A549 (cell line): ENCODE measurements around the gene ATP2A2. TPM values are rescaled to one million over a fixed set of nuclear protein-coding genes. Genes with fewer than 3 reads are reported as not detected.
A peak's percentile ranks its signal among the peaks of the same experiment; 100 is the strongest.

Source experiments
- ATAC-seq, 2 experiments: fragments of 200-7000 bp in 1 of 2; fragments of >200 bp in 1 of 2; cut with Nextera tagmentation in 1 of 2; cut with Tn5 transposase in 1 of 2; 3 replicates each; pipeline versions ENCODE4 v1.8.0 to v1.9.1; 2018 to 2020; ENCODE audit warnings: mild to moderate bottlenecking in 1 of 2, moderate library complexity in 1 of 2
- CTCF ChIA-PET: fragments of 300-600 bp; sonication (Branson Sonifier 250); formaldehyde crosslinking; extraction: SDS; loops from one replicate; lab custom pipeline; 2021; ENCODE audit warnings: antibody characterized with exemption, inconsistent platforms; lab: Yijun Ruan, JAX
- POLR2A ChIA-PET: fragments of 350-600 bp; formaldehyde crosslinking; extraction: SDS; loops from one replicate; lab custom pipeline; 2021; ENCODE audit warnings: antibody characterized with exemption, inconsistent platforms; lab: Yijun Ruan, JAX
- DNase-seq, 2 experiments: peaks; one replicate each; pipeline versions ENCODE4 v3.0.0 to v3.0.0-alpha.2; 2011 to 2016; ENCODE audit warnings: low read depth in 1 of 2, low spot score in 1 of 2
- FAIRE-seq: peaks from 2 replicates; lab custom pipeline; 2011; peaks lifted over from hg19 to GRCh38; lab: Jason Lieb, UNC
- H3K27ac ChIP-seq, 2 experiments: fragments of >200 bp; sonication (Bioruptor Twin); formaldehyde crosslinking; 3 replicates each; pipeline ENCODE4 v1.5.1; 2016 to 2017
- H3K4me1 ChIP-seq: fragments of >200 bp; sonication (Bioruptor Twin); formaldehyde crosslinking; 3 replicates; pipeline ENCODE4 v1.6.1; 2016
- H3K4me2 ChIP-seq: fragments of >200 bp; sonication (Bioruptor Twin); formaldehyde crosslinking; 3 replicates; pipeline ENCODE4 v1.6.1; 2016
- H3K4me3 ChIP-seq: fragments of >200 bp; sonication (Bioruptor Twin); formaldehyde crosslinking; 3 replicates; pipeline ENCODE4 v1.5.1; 2016
- H3K9me3 ChIP-seq: fragments of >200 bp; sonication (Bioruptor Twin); formaldehyde crosslinking; 3 replicates; pipeline ENCODE4 v1.6.1; 2016
- BHLHE40 ChIP-seq: IDR thresholded peaks from 2 replicates; pipeline ENCODE4 v1.6.1; 2012; ENCODE audit warnings: low read depth, low read length, inconsistent platforms
- CBX2 ChIP-seq: fragments of 200-600 bp; sonication (generic); IDR thresholded peaks from 2 replicates; pipeline ENCODE4 v1.6.1; 2016; ENCODE audit warnings: low read depth, mild to moderate bottlenecking, borderline replicate concordance
- CEBPB ChIP-seq, 2 experiments: fragments of >200 bp in 1 of 2; sonication (Bioruptor Twin) in 1 of 2; formaldehyde crosslinking in 1 of 2; IDR thresholded peaks; 2 replicates each; pipeline ENCODE4 v1.6.1; 2012 to 2016
- CHD4 ChIP-seq: fragments of 200-600 bp; sonication (generic); IDR thresholded peaks from 2 replicates; pipeline ENCODE4 v1.6.1; 2016; ENCODE audit warnings: antibody characterized with exemption, mild to moderate bottlenecking, borderline replicate concordance
- E2F6 ChIP-seq: IDR thresholded peaks from 2 replicates; pipeline ENCODE4 v1.6.1; 2012; ENCODE audit warnings: low read depth, borderline replicate concordance
- EHMT2 ChIP-seq: fragments of 200-600 bp; sonication (generic); IDR thresholded peaks from 2 replicates; pipeline ENCODE4 v1.6.1; 2016; ENCODE audit warnings: antibody characterized with exemption, low read depth, mild to moderate bottlenecking, moderate library complexity
- EP300 ChIP-seq, 2 experiments: fragments of >200 bp; sonication (Bioruptor Twin); formaldehyde crosslinking; IDR thresholded peaks; 2 replicates in 1 of 2; 3 replicates in 1 of 2; pipeline ENCODE4 v1.6.1; 2016 to 2017
- FOSB ChIP-seq: fragments of 250-450 bp; sonication (Bioruptor Pico); IDR thresholded peaks from 2 replicates; pipeline ENCODE4 v1.5.0; 2020; ENCODE audit warnings: mild to moderate bottlenecking, moderate library complexity
- HOXB5 ChIP-seq: fragments of 250-450 bp; sonication (Bioruptor Pico); IDR thresholded peaks from 2 replicates; pipeline ENCODE4 v1.5.0; 2020; ENCODE audit warnings: mild to moderate bottlenecking, moderate library complexity
- JUN ChIP-seq, 2 experiments: fragments of >200 bp; sonication (Bioruptor Twin); formaldehyde crosslinking; IDR thresholded peaks; 2 replicates in 1 of 2; 3 replicates in 1 of 2; pipeline ENCODE4 v1.6.1; 2016 to 2017
- MYC ChIP-seq: IDR thresholded peaks from 2 replicates; pipeline ENCODE4 v1.6.1; 2012; ENCODE audit warnings: mild to moderate bottlenecking, inconsistent platforms, low read length, improper control_type of control experiment, borderline replicate concordance
- NFE2L2 ChIP-seq: fragments of 150-350 bp; conservative IDR thresholded peaks from 2 replicates; pipeline ENCODE4 v1.6.1; 2014; ENCODE audit warnings: low read length
- NPAS2 ChIP-seq: fragments of 250-450 bp; sonication (Bioruptor Pico); IDR thresholded peaks from 2 replicates; pipeline ENCODE4 v1.8.0; 2022; ENCODE audit warnings: mild to moderate bottlenecking, moderate library complexity, borderline replicate concordance
- NR3C1 ChIP-seq: fragments of >200 bp; sonication (Bioruptor Twin); formaldehyde crosslinking; IDR thresholded peaks from 3 replicates; pipeline ENCODE4 v1.6.1; 2017
- POLR2AphosphoS2 ChIP-seq: conservative IDR thresholded peaks from 2 replicates; pipeline ENCODE4 v1.6.1; 2012; ENCODE audit warnings: low read length, improper control_type of control experiment, inconsistent platforms
- REST ChIP-seq: fragments of 200-600 bp; sonication (generic); IDR thresholded peaks from 2 replicates; pipeline ENCODE4 v1.6.1; 2016; ENCODE audit warnings: antibody characterized with exemption, mild to moderate bottlenecking, moderate library complexity
- SMC3 ChIP-seq: fragments of >200 bp; sonication (Bioruptor Twin); formaldehyde crosslinking; IDR thresholded peaks from 3 replicates; pipeline ENCODE4 v1.6.1; 2018; ENCODE audit warnings: inconsistent platforms
- WGBS: methylation state at CpG from one replicate; pipeline ENCODE4 v1.1.6; 2017; ENCODE audit errors: missing lambda C conversion rate; 5-methylcytosine and 5-hydroxymethylcytosine counted together
- polyA plus RNA-seq, 4 experiments: library from polyadenylated mRNA; depleted of rRNA in 3 of 4; stranded (reverse); fragments of >200 nt; fragmentation: RNase III in 1 of 4; extraction: RNeasy Plus Mini Kit Qiagen cat#74134 plus additional on column Dnase treatment in 1 of 4; gene quantifications; 2 replicates in 3 of 4; 3 replicates in 1 of 4; pipeline ENCODE4 v1.2.3, GENCODE V29; 2011 to 2017

Gene ATP2A2
- polyA plus RNA-seq, 2 of the 4 experiments (the other 2 are of a cell fraction): 342 to 415 TPM

GRCh38 chr12:110344657-110345056 lies 63.6 kb downstream of the ATP2A2 start:
- Histone ChIP-seq H3K4me3 (no peak overlapping the region), H3K27ac (peak overlapping the region in 1 of 2 experiments; percentile 35; a peak in 2 of 6 replicates), H3K4me1 (peaks cover 21% of the 10 kb centered on the region), H3K4me2 (no peak overlapping the region), H3K9me3 (no peaks in the 10 kb centered on the region)
- no peak for DNase-seq
- 0 out of 6 replicates have a peak, but pooled peaks of 1 of the 2 experiments have one; percentile 1 for ATAC-seq
- WGBS: 95% methylated on average over 11 of the region's 11 CpGs
- POLR2A ChIA-PET: no interaction called here
- no peak for TF ChIP-seq POLR2AphosphoS2
- TF ChIP-seq REST: no peak
- no peak for TF ChIP-seq SMC3
- TF ChIP-seq MYC: no peak
- no peak for TF ChIP-seq EHMT2
- no peak for TF ChIP-seq BHLHE40
- no peak for TF ChIP-seq E2F6
- TF ChIP-seq HOXB5 (CRISPR knock-in tag): no peak
- TF ChIP-seq FOSB: no peak
- TF ChIP-seq CBX2: no peak
- TF ChIP-seq NFE2L2: no peak
- TF ChIP-seq NPAS2: no peak
- no peak for TF ChIP-seq NR3C1
- CTCF ChIA-PET: interaction anchor here (1.1 kb wide), 2 partner anchors 13 to 90 kb away, joined by 3 to 5 read pairs; no protein-coding TSS in a partner anchor
- no peak for FAIRE-seq

GRCh38 chr12:110345176-110345661 lies 64.2 kb downstream of the ATP2A2 start:
- WGBS: 76% methylated on average over 11 of the region's 11 CpGs
- no peak overlapping the region for H3K4me3 ChIP-seq
- no peak overlapping the region for H3K4me2 ChIP-seq
- no peaks in the 10 kb centered on the region for H3K9me3 ChIP-seq
- ATAC-seq (no peak), FAIRE-seq (no peak), DNase-seq (no peak)
- CTCF ChIA-PET: interaction anchor here (0.6 to 1.2 kb wide), 3 partner anchors 9 to 267 kb away, joined by 3 to 5 read pairs (median 4); no protein-coding TSS in a partner anchor
- H3K27ac ChIP-seq: peak overlapping the region in 1 of 2 experiments; percentile 35; a peak in 3 of 6 replicates
- POLR2A ChIA-PET: no interaction called here
- peaks cover 15% of the 10 kb centered on the region for H3K4me1 ChIP-seq
- TF ChIP-seq CEBPB (IDR thresholded peaks at IDR 0.05) (peak in 1 of 2 experiments; percentile 76; a peak in 3 of 4 replicates), CHD4 (no peak)

- ATAC-seq: no peak; a peak in 1 of 6 replicates
- POLR2A ChIA-PET: no interaction called here
- H3K4me2 ChIP-seq: no peak overlapping the region
- no peak for DNase-seq
- CTCF ChIA-PET: interaction anchor here (1.1 to 1.2 kb wide), 2 partner anchors 8 to 12 kb away, joined by 4 to 5 read pairs; no protein-coding TSS in a partner anchor
- whole genome bisulfite sequencing: 88% methylated on average over 12 of the region's 12 CpGs
- no peak for FAIRE-seq
- no peak overlapping the region for H3K4me3 ChIP-seq
- H3K4me1 ChIP-seq: peaks cover 8% of the 10 kb centered on the region
- no peak for TF ChIP-seq EP300 (IDR thresholded peaks at IDR 0.05)
- TF ChIP-seq JUN (IDR thresholded peaks at IDR 0.05): 0 out of 5 replicates have a peak, but pooled peaks have one; percentile 22 to 36
- TF ChIP-seq, all 56 proteins: peak for 1
- no peak overlapping the region for H3K27ac ChIP-seq
- no peaks in the 10 kb centered on the region for H3K9me3 ChIP-seq
Observed at GRCh38 chr12:110345963-110346362, 64.9 kb downstream of the ATP2A2 start.
